Right lobe of liver (tissue), 4 donors: Measurements from ENCODE around the gene RAET1L.

ENCODE experiments used
- CTCF ChIP-seq, 4 donors: fragments of 200-600 bp in 3 of 4; fragments of 450-650 bp in 1 of 4; IDR thresholded peaks; one replicate each; pipeline versions ENCODE4 v1.5.1 to v1.8.0; 2016 to 2022; ENCODE audit warnings: antibody characterized with exemption in 4 of 4, mild to moderate bottlenecking in 2 of 4
- POLR2A ChIP-seq: fragments of 450-650 bp; IDR thresholded peaks from one replicate; pipeline ENCODE4 v1.6.1; 2017; ENCODE audit warnings: antibody characterized with exemption, mild to moderate bottlenecking
- donor health status: DM: no; HTN: no; CAD: no.
- donor health status: DM: no; HTN: no; CAD: no.
- donor health status: DM: no; HTN: yes; CAD: no.

- no peak for TF ChIP-seq CTCF (IDR thresholded peaks at IDR 0.05)
- no peak for TF ChIP-seq POLR2A
Observed at GRCh38 chr6:150036081-150036480, 10.7 kb upstream of the RAET1L start.
